Fibroblast of skin of right biceps (primary cell): ENCODE data around the gene HSPBP1.
A peak's percentile ranks its signal among the peaks of the same experiment; 100 is the strongest.

Source experiments
- DNase-seq: peaks from one replicate; pipeline ENCODE4 v3.0.0-alpha.2; 2013

HSPBP1 gene

DNA sequence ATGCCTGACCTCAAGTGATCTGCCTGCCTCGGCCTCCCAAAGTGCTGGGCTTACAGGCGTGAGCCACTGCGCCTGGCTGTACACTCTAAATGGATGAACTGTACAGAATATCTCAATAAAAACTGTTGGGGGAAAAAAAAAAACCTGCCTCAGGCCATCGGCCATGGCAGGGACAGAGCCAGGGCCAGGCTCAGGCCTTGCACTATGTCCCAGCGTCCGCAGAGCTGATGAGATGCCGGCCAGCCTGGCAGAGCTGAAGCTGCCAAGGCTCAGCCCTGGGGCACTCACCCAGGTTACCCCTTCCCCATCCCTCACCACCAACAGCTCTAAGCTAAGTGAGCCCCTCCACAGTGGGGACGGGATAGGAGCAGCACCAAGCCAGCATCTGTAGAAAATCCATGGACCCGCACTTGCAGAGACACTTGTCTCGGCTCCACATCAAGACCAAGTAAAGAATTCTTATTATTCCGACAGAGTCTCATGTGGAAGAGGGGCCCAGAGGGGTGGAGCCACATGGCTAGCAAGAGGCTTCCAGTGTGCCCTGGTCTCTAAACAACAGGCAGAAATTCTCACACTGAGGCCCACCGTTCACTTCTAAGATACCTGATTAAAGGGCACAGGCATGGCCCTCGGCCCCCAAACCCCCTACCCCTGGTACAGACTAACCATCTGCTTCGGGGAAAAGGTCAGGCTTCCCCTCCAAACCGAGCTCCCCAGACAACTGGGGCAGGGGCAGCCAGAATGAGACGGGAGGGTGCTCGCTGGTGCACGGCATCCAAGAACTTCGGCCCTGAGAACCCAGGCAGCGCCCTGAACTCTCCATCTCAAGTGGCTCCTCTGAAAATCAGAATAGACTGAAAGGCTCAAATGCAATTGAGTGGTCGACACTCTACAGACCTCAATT lies 26.9 kb downstream of the HSPBP1 start:
- no peak for DNase-seq

DNA sequence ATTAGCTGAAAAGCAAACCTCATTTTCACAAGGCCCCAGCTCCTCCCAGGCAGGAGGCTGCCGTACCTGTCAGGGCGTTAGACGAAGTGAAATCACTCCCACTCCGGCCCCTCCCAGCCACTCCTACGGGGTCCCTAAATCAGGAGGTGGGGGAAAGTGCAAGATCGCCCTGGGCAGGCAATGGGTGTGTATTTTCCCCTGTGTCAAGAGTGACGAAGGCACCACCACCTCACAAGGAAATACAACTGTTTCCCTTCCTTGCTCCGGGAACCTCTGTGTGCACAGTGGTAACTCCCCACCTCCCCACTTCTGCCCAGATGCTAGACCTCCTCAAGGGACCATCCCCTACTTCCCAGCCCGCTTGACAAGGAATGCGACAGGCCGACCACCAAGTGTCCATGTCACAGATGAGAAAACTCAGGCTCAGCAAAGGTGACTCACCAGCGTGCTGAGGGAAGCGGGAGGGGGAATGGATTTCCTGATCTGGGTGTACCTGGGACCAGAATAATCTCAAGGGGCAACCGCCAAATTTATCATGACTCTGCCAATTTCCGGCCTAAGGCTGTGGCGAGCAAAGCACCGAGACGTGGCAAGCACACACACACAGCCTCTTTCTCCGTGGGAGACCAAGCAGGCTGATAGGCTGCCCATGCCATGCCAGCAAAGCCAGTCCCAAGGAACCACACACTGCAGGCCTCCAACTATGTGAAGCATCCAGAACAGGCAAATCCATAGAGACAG lies 28.4 kb downstream of the HSPBP1 start:
- DNase-seq, result peak; percentile 33

DNA sequence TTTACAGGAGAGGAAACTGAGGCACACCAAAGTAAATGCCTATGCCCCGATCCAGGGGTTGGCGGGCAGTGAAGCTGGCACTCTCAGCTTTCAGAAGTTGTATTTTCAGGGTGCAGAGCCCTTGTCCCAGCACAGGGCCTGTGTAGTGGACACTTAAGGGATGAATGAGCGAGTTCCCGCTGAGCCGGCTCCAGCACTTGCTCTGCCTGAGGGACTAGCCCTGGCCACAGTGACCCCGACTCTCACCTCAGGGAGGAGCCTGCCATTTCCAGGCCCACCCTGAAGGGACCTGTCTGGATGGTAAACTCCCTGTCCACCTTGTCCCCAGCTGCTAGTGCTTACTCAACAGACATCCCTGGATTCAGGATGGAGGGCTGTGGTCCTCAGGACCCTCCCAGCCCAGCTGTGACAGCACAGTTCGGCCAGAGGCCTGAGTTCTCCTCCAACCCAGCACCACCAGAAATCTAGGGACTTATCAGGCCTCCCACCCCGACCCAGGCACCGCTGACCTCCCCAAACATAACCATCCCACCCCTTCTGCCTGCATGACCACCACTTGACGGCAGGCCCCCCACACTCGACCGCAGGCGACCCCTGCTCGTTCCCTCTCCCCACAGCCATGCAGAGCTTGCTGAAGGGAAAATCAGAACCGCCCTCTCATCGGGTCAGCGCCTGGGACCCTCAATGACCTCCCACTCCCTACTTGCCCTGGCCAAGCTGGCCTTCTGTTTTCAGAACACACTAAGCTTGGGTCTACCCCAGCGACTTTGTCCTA lies 29.5 kb downstream of the HSPBP1 start:
- DNase-seq, result no peak

DNA sequence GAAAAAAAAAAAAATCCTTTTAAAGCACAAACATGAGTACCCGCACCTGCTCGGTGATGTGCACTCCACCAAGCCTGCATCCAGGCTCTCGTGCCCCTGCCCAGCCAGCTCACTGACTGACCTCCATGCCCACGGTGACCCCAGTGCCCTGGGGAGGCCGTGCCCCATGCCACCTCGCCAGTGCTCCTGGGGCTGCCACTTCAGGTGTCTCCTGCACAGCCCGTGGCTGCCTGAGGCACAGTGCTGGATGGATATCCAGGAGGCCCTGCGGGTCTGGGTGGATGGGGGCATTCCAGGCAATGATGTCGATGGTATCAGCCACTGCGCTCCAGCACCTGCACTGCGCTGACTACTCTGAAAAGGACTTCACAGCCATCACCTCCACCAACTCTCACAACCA lies 30.1 kb downstream of the HSPBP1 start:
- DNase-seq, result no peak

DNA sequence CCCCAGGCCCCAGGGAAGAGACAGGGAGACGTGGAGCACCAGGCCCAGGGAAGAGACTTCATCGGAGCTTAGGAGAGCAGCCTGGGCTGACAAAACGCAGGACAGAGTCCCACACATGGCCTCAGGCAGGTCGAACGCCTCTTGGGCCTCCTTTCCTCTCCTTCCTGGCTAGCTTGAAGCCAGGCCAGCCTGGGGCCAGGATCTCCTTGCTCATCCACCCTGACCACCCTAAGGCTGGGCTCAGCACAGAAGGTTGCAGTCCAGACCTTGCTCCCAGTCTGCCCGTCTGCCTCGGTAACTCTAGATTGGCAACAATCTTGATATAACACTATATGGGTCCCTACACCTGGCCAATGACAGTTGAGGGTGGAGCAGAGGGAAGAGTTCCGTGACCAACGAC lies 31.2 kb downstream of the HSPBP1 start:
- DNase-seq, result no peak

DNA sequence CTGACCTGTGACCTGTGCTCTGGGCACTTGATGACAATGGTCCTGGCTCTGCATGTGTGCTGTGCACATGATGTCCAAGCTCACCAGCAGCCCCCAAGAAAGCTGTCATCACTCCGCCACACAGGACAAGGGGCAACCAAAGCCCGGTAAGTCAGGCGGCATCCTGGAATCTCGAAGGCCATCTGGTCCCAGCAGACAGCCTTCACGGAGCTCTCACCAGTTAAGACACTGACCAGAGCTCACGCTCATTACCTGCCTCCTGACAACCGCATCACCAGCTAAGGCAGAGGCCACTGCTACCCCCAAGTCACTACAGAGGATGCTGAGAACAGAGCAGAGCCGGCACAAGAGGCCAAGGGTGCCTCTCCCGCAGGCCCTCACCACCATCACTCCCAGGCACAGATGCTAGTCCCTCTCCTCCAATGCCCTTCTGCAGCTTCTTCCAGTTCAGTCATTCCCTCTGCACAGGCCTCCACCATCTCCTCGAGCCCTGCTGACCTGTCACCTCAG lies 31.7 kb downstream of the HSPBP1 start:
- no peak for DNase-seq

DNA sequence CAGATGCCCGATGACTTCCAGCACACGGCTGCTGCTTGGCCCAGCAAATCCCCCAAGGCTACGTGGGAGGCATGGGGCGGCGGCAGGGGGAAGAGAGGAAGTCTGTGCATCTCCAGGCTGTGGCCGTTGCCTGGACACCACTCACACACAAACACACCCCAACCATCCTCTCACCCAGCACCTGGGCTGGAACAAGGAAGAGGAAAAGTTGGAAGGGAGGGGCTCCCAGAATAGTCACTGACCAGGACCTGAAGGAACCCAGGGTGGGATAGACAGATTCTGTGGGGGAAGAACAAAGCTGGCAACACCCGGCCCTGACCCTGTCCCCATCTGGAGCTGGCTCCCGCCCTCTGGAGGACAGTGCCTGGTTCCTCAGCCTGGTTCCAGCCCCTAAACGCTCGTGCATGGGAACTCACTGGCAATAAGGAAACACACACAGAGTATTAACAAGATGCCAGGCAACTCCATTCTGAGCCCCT lies 32.2 kb downstream of the HSPBP1 start:
- peak; percentile 6 for DNase-seq

DNA sequence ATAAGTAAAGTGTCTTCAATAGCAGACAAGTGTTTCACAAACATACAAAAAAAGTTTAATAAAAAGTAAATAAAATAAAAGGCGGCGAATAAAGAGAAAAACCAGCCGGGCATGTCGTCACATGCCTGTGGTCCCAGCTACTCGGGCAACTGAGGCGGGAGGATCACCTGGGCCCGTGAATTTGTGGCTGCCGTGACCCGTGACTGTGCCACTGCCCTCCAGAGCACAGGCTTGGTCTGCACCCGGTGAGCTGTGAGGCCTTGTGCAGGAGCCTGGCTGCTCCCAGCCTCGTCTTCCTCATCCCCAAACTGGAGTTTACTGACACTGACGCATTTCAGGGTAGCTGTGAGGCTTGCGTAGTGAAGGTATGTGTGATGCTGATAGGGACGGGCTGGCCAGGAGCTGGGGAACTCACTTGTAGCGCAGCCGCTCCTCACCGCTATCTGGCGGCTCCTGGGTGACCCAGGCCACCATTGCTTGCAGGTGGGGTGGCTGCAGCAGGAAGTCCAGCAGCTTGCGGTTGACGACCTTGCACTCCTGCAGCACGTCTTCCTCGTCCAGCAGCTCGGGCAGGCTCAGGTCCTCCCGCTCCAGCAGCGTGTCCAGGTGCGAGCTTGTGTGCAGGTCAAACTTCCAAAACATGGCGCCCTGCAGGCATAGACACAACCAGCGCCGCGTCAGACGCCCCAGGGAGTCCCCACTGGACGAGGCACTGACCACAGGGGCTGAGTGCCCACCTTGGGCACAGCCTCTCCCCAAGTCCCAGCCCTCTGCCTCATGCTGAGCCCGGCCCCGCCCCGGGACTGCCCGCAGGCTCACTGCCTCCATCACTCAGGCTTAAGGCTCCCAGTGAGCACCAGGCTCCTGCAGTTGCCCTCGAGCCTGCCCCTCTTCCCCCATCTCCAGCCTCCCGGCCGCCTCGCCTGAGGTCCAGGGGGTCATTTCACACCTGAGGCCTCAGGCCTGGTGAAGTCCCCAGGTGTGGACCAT lies 33.2 kb downstream of the HSPBP1 start:
- DNase-seq, result no peak

DNA sequence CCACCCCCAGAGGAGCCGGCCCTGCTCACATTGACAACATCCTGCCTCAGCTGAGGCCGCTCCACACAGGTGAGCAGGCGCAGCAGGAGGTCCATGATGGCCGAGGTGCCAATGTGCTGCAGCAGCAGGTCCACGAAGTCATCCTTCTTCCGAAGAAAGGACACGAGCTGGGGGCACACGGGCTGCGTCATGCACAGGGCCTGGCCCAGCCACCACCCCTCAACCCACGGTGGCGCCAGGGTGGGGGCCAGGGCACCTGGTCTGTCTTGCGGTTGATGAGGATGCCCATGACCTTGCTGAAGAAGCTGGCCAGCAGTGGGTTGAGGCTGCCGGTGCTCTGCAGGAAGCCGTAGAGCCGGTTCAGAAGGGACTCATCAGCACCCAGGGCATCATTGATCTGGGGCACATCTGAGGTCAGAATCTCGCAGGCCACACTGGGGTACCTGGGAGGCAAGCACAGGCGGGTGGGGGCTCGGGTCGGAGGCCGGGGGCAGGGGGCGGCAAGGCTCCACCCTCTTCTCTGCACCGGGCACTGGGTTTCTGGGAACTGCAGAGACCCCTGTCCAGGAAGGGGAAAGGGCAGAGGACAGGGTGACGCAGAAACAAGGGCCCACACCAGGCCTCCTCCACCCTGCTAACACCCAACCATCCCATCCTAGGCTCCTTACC lies 34.5 kb downstream of the HSPBP1 start:
- DNase-seq, result no peak

DNA sequence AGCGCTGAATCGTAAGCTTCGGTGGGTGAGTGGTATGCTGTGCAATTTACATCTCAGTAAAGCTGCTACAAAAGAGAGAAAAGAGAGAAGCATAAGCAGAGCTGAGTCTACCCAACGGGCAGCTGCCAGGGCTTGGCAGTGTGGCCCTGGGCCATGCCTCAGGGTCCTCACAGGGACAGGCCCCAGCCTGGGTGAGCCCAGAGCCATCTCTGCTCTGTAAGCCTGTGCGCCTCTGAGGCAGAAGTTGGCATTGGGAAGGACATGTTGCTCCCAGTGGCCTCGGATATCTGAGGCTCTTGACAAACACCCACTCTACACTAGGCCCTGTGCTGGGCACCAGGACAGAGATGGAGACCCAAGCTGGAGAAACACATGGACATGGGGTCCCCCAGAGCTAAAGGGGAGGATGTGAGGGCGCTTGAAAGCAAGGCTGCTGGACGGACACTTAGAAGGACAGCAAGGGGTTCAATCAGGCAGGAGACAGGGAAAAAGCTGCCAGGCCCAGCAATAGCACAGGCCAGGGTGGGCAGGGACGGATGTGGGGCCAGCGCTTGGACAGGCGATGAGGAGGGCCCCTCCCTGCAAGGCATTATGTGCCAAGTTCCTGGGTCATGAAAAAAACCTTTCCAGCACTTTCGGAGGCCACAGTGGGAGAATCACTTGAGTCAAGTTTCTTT lies 35.8 kb downstream of the HSPBP1 start:
- DNase-seq, result no peak

DNA sequence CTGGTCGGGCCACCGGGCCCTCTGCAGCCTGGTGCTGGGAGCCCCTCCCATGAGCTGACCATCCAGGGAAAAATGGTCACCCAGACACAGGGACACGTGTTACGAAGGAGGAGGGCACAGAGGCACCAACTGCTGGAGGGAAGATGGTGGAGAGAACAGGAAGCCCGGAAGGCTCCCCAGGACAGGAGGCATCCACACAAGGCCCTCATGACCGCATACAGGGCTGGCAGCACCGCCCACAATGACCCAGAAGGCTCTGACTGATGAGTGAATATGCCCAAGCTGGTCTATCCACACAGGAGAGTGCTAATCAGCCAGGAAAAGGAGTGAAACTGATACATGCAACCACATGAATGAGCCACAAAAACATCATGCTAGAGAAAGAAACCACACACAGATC lies 37.4 kb downstream of the HSPBP1 start:
- no peak for DNase-seq

DNA sequence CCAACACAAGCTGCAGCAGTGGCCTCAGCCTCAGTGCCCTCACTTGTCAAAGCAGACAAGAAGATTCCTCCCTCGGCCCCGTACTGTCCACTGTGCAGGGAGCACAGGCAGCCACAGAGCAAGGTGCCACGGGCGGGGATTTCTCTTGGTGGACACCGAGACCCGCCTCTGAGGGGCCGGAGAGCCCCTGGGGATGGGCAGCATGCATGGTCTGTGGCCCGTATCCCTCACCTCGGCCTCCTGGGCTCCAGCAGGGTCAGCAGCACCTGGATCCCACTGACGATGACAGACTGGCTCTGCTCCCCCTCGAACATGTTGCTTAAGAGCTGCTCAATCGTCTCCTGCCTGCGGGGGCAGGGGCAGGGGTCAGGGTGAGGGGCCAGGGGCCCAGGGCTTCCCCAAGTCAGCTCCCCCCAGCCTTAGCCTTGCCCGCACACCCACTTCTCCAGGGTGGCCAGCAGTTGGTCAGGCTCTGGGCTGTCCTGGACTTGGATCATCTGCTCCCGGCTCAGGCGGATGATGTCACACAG lies 37.9 kb downstream of the HSPBP1 start:
- no peak for DNase-seq

DNA sequence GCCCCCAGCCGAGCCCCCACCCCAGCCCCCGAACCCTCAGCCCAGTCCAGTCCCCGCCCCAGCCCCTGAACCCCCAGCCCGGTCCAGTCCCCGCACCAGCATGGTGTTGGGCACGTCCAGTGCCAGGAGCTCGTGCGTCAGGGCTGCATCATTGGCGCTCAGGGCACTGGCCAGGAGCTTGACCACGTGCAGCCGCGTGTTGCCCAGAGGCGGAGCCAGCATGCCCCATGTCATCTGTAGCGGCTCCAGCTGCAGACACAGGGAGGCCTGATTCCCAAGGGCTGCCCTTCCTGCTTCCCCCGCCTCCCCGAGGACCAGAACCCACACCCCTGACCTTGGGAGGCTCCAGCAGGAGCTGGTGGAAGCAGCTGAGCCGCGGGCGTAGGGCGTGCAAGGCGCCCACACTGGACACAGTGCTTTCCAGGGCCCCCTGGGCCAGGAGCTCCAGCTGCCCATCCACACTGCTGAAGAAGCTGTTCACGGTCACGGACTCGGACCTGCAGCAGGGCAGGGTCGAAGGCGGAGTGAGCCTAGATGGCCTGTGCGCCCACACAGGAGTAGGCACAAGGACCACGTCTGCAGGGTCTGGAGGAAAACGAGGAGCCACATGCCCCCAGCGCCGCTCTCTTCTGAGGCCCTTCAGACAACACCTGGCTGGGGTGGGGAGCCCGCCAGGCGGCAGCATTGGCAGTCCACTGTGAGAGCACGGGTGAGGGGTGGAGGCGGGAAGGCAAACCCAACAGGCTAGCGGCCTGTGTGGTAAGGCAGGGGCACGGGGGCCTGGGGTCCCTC lies 38.6 kb downstream of the HSPBP1 start:
- no peak for DNase-seq

DNA sequence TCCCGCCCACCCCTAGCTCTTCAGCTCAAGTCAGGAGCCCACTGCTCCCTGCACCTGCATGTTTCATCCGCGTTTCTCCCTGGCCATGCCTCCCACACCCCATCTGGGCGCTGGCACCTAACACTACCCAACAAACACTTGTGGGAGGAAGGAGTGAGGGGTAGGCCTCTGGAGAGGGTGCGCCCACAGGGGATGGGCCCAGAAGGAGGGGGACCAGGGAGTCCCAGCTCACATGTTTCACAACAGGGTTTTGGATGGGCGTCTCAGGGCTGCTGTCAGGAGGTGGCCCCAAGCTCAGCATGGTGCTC lies 39.2 kb downstream of the HSPBP1 start:
- DNase-seq, result no peak

DNA sequence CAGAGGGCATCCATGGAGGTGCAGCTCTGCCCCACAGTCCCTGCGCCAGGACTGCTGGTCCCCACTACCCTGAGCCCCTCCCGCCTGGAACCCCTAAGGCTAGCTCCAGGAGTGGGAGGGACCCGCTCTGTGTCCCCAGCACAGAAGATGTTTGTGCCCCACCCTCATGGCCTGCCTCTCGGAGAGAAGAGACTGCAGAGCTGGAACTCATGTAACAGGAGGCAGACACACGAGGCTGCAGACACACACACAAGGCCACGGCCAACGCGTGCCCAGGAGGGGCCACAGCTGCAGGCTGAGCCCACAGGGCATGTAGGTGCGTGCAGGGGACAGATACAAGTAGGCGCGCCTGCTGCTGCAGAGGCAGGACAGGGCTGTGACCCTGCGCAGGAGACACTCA lies 40.9 kb downstream of the HSPBP1 start:
- DNase-seq, result no peak

DNA sequence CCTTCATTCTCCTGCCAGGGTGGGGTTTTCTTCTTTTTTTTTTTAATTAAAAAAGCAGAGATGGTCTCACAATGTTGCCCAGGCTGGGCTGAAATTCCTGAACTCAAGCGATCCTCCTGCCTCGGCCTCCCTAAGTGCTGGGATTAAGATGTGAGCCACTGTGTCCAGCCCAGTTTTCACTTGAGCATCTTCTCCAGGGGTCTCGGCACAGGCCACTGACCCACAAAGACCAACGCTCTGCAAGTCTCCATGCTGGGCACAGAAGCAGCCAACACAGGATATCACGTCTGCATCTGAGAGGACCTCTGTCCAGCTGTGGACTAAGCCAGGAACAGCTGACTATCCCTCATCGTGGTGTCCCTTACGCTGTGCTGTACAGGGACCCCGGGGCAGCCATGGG lies 41.9 kb downstream of the HSPBP1 start:
- DNase-seq, result no peak

DNA sequence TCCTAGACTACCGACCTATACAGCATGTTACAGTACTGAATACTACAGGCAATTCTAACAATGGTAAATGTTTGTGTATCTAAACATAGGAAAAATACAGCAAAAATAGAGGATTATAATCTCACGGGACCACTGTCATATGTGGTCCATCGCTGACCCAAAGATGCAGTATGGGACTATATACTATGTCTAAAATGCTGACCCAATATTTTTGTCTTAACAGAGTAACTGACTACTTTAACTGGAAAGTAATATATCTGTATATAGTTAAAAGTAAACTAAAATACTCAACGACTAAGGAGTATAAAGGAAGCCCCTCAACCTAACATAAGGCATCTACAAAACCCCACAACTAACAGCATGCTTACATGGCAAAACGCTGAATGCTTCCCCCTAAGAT lies 46.9 kb downstream of the HSPBP1 start:
- no peak for DNase-seq

DNA sequence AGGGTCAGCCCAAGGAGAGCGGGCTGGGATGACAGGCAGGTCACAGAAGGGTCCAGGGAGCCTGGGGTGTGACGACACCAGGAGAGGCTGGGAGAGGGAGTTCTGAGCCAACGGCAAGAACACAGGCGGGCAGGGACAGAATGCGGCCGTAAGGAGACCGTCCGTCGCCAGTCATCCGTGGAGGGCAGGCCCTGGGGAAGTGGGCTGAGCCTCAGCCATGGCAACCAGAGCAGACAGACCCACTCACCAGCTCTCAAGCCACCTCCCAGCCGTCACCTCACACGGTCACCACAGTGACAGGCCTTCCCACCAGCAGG lies 47.7 kb downstream of the HSPBP1 start:
- DNase-seq, result no peak

DNA sequence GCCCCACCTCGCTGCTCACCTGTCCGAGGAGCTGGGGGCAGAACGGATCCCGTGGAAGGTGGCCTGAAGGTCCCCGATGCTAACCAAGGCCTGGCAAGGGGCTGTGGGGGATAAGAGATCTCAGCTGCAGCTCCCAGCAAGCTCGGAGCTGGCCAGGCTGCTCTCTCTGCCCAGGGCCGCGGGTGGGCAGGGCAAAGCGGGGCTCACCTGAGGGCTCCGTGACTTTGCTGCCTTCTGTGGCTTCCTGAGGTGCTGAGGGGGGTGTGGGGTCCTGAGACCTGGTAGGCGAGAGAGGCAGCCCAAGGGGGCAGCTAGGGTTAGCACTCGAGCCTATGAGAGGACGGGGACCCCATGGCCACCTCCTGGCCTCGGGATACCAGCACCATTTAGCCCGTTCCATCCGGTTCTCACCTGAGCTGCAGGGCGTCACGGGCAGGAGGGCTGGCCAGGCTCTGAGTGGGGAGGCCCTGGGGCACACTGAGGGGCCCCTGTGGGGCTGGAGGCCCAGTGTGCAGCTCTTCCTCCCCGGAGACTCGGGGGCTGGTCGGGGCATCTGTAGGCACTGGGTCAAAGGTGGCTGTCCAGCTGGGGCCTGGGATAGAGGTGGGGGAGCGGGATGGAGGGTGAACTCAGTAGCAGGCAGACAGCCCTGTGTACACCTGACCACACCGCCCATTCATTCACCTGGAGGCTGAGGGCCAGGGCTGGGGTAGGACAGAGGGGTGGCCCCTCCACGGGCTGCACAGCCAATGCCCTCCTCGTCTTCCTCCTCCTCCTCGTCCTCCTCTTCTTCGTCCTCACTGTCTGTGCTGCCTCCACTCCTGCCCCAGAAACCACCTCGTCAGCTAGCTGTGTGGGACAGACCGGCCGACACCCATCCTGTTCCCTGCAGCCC lies 48.3 kb downstream of the HSPBP1 start:
- DNase-seq, result no peak
